HG03442 (cell line): ENCODE data around the gene UNC79.

Experiments used
- ATAC-seq: cut with Tn5 transposase; IDR thresholded peaks from one replicate; pipeline ENCODE4 v1.9.1; 2021; ENCODE audit warnings: mild to moderate bottlenecking, moderate library complexity; ENCODE audit not compliant: unreplicated experiment

The UNC79 gene

GRCh38 chr14:93745603-93746273 is 315.0 kb downstream of the UNC79 start:
- no peak for ATAC-seq

- no peak for ATAC-seq
Observed at GRCh38 chr14:93747102-93747501, 316.4 kb downstream of the UNC79 start.

GRCh38 chr14:93747560-93747959 is 316.8 kb downstream of the UNC79 start:
- no peak for ATAC-seq

GRCh38 chr14:93748208-93749075 is 317.7 kb downstream of the UNC79 start:
- ATAC-seq = no peak

GRCh38 chr14:93749076-93749420 is 318.3 kb downstream of the UNC79 start:
- no peak for ATAC-seq

- ATAC-seq = no peak
Observed at GRCh38 chr14:93751946-93752655, 321.4 kb downstream of the UNC79 start.

GRCh38 chr14:93752980-93753561 is 322.3 kb downstream of the UNC79 start:
- ATAC-seq = no peak

- no peak for ATAC-seq
Observed at GRCh38 chr14:93753647-93754046, 322.9 kb downstream of the UNC79 start.

- no peak for ATAC-seq
Observed at GRCh38 chr14:93757206-93757605, 326.5 kb downstream of the UNC79 start.
